Skeletal muscle satellite cell (primary cell): ENCODE results near the gene PGBD5.

Experiments used
- H3K27me3 ChIP-seq: 2 replicates; pipeline ENCODE4 v1.7.0; 2013; ENCODE audit warnings: low read length; ENCODE audit not compliant: control insufficient read depth, insufficient read depth
- H3K36me3 ChIP-seq: 2 replicates; pipeline ENCODE4 v1.7.0; 2013; ENCODE audit warnings: mild to moderate bottlenecking, control low read depth, low read length; ENCODE audit not compliant: insufficient read depth
- H3K4me1 ChIP-seq: 2 replicates; pipeline ENCODE4 v1.7.0; 2013; ENCODE audit warnings: low read length; ENCODE audit not compliant: control insufficient read depth, insufficient read depth
- H3K4me2 ChIP-seq: 2 replicates; pipeline ENCODE4 v1.7.0; 2013; ENCODE audit warnings: mild to moderate bottlenecking, low read length
- H3K4me3 ChIP-seq: 2 replicates; pipeline ENCODE4 v1.7.0; 2013; ENCODE audit warnings: low read length
- H3K9ac ChIP-seq: 2 replicates; pipeline ENCODE4 v1.7.0; 2013; ENCODE audit warnings: mild to moderate bottlenecking, low read depth, low read length, moderate library complexity
- H3K9me3 ChIP-seq: replicated peaks from 2 replicates; pipeline ENCODE4 v1.7.0; 2013; ENCODE audit warnings: mild to moderate bottlenecking, control low read depth, low read length

PGBD5 gene

DNA sequence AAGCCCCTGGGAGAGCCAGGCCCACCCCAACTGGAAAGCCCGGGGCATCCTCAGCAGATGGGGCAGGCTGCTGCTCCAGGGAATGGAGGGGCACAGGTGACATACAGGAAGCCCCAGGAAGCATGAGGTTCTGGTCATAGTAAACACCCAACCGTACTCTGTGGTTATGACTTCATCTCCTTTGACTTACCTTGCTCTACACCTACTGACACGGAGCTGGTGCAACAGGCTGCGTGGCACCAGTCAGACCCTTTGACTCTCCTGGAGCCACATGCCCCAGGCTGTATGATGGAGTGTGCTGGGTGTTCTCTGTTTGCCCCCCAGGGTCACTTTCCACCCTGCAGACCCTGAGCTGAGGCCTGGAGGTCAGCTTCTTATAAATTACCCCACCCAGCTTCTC, 72.1 kb downstream of the PGBD5 start:
- no peaks in the 10 kb centered on the region for H3K27me3 ChIP-seq
- H3K4me1 ChIP-seq: peaks cover 9% of the 10 kb centered on the region
- no peaks in the 10 kb centered on the region for H3K9me3 ChIP-seq
- H3K4me2 ChIP-seq: no peak overlapping the region
- no peaks in the 10 kb centered on the region for H3K36me3 ChIP-seq
- H3K9ac ChIP-seq: no peak overlapping the region
- no peak overlapping the region for H3K4me3 ChIP-seq

GRCh38 chr1:230352537-230352936, 73.6 kb downstream of the PGBD5 start:
- no peak overlapping the region for H3K9ac ChIP-seq
- H3K36me3 ChIP-seq: no peaks in the 10 kb centered on the region
- peaks cover 9% of the 10 kb centered on the region for H3K4me1 ChIP-seq
- H3K9me3 ChIP-seq: no peaks in the 10 kb centered on the region
- no peak overlapping the region for H3K4me2 ChIP-seq
- H3K4me3 ChIP-seq: no peak overlapping the region
- H3K27me3 ChIP-seq: no peaks in the 10 kb centered on the region

- H3K27me3 ChIP-seq: no peaks in the 10 kb centered on the region
- H3K4me2 ChIP-seq: no peak overlapping the region
- no peaks in the 10 kb centered on the region for H3K9me3 ChIP-seq
- no peak overlapping the region for H3K9ac ChIP-seq
- H3K36me3 ChIP-seq: no peaks in the 10 kb centered on the region
- peaks cover 9% of the 10 kb centered on the region for H3K4me1 ChIP-seq
- H3K4me3 ChIP-seq: no peak overlapping the region
Measured at GRCh38 chr1:230351983-230352382, 74.1 kb downstream of the PGBD5 start.

- Histone ChIP-seq H3K9ac (no peak overlapping the region), H3K36me3 (no peaks in the 10 kb centered on the region), H3K9me3 (no peaks in the 10 kb centered on the region), H3K4me3 (no peak overlapping the region), H3K27me3 (no peaks in the 10 kb centered on the region), H3K4me2 (no peak overlapping the region), H3K4me1 (peaks cover 9% of the 10 kb centered on the region)
Measured at GRCh38 chr1:230351514-230351913, 74.6 kb downstream of the PGBD5 start.

DNA sequence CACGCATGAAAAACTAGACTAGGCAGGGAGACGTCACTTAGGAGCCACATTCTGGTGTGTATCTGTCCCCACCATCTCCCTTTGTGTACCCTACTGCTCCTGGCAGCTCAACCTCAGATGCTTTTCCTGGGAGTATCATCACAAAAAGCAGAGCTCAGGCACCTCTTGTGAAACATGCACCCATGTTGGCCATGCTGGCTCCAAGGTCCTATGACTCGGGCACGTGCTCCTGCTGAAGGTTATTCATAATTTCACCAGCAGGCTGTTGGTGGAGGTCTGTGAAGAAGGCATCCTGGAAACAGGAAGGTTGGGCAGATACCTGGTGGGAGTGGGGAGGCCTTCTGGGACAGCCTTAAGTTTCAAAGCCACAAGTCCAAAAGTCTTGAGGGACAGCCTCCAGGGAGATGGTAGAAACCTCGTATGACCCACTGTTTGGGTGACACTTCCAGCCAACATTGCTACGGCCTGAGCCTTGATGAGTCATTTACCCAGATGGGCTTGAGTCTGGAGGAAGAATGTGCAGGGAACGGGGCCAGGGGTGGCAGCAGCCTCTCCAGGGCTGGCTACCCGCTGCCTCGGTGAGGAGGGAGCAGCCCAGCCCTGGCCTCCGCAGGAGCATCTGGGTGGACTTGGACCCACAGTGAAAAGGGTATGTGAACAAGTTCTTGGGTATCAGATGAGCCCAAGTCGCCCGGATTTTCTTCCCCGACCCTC, 75.8 kb downstream of the PGBD5 start:
- Histone ChIP-seq H3K4me1 (peaks cover 9% of the 10 kb centered on the region), H3K36me3 (no peaks in the 10 kb centered on the region)

DNA sequence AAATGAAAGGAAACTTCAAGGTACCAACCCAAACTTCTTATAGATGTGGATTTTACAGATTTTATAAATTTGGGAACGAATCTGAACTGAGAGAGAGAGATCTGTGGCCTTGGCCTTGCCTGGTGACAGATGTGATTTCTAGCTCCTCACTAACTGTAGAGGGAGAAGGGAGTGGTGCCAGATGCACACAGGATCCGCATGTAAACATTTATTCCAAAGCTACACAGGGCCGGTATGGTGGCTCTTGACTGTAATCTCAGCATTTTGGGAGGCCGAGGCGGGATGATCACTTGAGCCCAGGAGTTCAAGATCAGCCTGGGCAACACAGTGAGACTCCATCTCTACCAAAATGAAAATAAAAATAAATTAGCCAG, 77.1 kb downstream of the PGBD5 start:
- H3K9me3 ChIP-seq: no peaks in the 10 kb centered on the region
- H3K36me3 ChIP-seq: no peaks in the 10 kb centered on the region
- H3K9ac ChIP-seq: no peak overlapping the region
- H3K4me3 ChIP-seq: no peak overlapping the region
- no peaks in the 10 kb centered on the region for H3K27me3 ChIP-seq
- peaks cover 9% of the 10 kb centered on the region for H3K4me1 ChIP-seq
- H3K4me2 ChIP-seq: no peak overlapping the region

More for the DNA sequence above, 75.8 kb downstream of the PGBD5 start:
- H3K9me3 ChIP-seq: no peaks in the 10 kb centered on the region
- H3K27me3 ChIP-seq: no peaks in the 10 kb centered on the region
- no peak overlapping the region for H3K4me2 ChIP-seq
- no peak overlapping the region for H3K9ac ChIP-seq
- H3K4me3 ChIP-seq: no peak overlapping the region

- Histone ChIP-seq H3K36me3 (no peaks in the 10 kb centered on the region), H3K4me3 (no peak overlapping the region), H3K4me2 (no peak overlapping the region), H3K9me3 (no peaks in the 10 kb centered on the region), H3K4me1 (peaks cover 9% of the 10 kb centered on the region), H3K27me3 (no peaks in the 10 kb centered on the region), H3K9ac (no peak overlapping the region)
Measured at GRCh38 chr1:230348386-230349019, 77.6 kb downstream of the PGBD5 start.

DNA sequence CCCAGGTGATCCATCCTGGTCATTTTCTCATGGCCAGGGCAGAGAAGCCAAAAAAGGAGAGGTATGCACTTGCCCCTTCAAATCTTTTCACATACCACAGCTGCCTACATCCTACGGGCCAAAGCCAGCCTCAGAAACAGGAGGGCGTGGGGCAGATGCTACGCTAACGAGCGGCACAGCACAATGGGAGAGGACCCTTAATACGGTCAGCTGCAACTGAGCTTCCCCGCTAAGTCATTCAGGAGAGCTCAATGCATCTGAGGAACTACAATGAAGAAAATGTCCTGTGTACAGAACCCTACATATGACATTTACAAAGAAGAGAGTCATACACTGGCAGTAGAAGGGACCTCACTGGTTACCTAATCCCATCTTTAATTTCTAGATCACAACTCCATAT, 78.2 kb downstream of the PGBD5 start:
- Histone ChIP-seq H3K9me3 (no peaks in the 10 kb centered on the region), H3K4me3 (no peak overlapping the region), H3K4me1 (peaks cover 9% of the 10 kb centered on the region), H3K9ac (no peak overlapping the region), H3K36me3 (no peaks in the 10 kb centered on the region), H3K27me3 (no peaks in the 10 kb centered on the region), H3K4me2 (no peak overlapping the region)

DNA sequence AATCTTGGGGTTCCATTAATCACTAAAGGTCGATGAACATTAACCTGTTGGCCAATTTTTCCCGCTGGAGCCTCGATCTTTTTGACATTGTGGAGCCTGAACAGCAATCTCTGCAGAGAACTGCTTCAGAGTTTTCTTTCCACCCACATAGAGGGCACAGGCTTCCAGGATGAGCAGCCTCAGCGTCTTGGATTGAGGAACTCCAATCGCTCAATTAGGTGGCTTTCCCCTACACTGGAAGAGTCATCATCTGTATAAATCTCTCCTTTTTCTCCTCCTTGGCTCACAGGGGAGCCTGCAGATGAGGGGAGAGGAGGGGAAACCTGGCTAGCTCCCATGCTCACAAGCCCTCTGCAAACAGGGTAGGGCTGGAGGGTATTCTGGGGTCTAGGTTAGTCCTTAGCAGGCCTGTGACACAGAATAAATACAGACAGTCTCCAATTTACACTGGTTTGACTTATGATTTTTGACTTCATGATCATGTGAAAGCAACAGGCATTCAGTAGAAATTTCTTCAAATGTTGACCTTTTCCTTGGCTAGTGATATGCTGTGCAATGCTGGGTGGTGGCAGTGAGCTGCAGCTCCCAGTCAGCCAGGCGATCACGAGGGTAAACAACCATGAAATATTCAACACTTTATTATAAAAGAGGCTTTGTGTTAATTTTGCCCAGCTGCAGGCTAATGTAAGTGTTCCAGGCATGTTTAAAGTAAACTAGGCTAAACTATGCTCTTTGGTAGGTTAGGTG, 80.8 kb downstream of the PGBD5 start:
- H3K4me2 ChIP-seq: no peak overlapping the region
- H3K27me3 ChIP-seq: no peaks in the 10 kb centered on the region
- no peaks in the 10 kb centered on the region for H3K36me3 ChIP-seq
- no peak overlapping the region for H3K9ac ChIP-seq
- H3K9me3 ChIP-seq: no peaks in the 10 kb centered on the region
- H3K4me3 ChIP-seq: no peak overlapping the region
- peaks cover 4% of the 10 kb centered on the region for H3K4me1 ChIP-seq

DNA sequence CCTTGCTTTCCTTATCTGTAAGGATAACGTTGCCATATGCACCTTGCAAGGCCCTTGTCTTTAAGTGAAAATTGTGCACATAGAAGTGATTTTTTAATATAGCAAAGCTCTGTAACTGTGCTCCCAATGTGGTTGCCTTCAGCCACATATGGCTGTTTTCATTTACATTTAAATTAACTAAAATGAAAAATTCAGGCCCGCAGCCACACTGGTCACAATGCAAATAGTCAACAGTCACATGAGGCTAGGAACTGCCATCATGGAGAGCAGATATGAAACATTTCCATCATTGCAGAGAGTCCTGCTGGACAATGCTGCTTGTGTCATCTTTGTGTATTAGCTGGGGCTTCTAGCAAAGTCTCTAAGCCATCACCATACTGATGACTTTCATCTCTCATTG, 83.4 kb downstream of the PGBD5 start:
- no peaks in the 10 kb centered on the region for H3K36me3 ChIP-seq

GRCh38 chr1:230342019-230342418, 84.1 kb downstream of the PGBD5 start:
- H3K9me3 ChIP-seq: no peaks in the 10 kb centered on the region
- no peak overlapping the region for H3K4me2 ChIP-seq
- no peak overlapping the region for H3K4me3 ChIP-seq
- H3K9ac ChIP-seq: no peak overlapping the region
- H3K36me3 ChIP-seq: no peaks in the 10 kb centered on the region
- no peaks in the 10 kb centered on the region for H3K4me1 ChIP-seq
- H3K27me3 ChIP-seq: no peaks in the 10 kb centered on the region

More for the DNA sequence above, 83.4 kb downstream of the PGBD5 start:
- no peaks in the 10 kb centered on the region for H3K27me3 ChIP-seq
- H3K9me3 ChIP-seq: no peaks in the 10 kb centered on the region
- H3K9ac ChIP-seq: no peak overlapping the region
- no peak overlapping the region for H3K4me3 ChIP-seq
- H3K4me1 ChIP-seq: no peaks in the 10 kb centered on the region
- no peak overlapping the region for H3K4me2 ChIP-seq
